GM10266 (cell line): Measurements from ENCODE around the gene PPDPF.

ENCODE experiments used
- DNase-seq: peaks from one replicate; pipeline ENCODE4 v3.0.0; 2012; ENCODE audit errors: extremely low spot score
- TF ChIP-seq, protein P1 (sequence below): IDR thresholded peaks from 2 replicates; pipeline ENCODE4 v1.5.1; 2012; ENCODE audit warnings: mild to moderate bottlenecking, low read depth; ENCODE audit not compliant: control insufficient read depth, insufficient read depth; ENCODE audit errors: missing control alignments

Gene PPDPF

GRCh38 chr20:63483834-63484233 lies 36.7 kb upstream of the PPDPF start:
- TF ChIP-seq, protein P1, sequence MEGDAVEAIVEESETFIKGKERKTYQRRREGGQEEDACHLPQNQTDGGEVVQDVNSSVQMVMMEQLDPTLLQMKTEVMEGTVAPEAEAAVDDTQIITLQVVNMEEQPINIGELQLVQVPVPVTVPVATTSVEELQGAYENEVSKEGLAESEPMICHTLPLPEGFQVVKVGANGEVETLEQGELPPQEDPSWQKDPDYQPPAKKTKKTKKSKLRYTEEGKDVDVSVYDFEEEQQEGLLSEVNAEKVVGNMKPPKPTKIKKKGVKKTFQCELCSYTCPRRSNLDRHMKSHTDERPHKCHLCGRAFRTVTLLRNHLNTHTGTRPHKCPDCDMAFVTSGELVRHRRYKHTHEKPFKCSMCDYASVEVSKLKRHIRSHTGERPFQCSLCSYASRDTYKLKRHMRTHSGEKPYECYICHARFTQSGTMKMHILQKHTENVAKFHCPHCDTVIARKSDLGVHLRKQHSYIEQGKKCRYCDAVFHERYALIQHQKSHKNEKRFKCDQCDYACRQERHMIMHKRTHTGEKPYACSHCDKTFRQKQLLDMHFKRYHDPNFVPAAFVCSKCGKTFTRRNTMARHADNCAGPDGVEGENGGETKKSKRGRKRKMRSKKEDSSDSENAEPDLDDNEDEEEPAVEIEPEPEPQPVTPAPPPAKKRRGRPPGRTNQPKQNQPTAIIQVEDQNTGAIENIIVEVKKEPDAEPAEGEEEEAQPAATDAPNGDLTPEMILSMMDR = peak; percentile 34
- no peak for DNase-seq

DNA sequence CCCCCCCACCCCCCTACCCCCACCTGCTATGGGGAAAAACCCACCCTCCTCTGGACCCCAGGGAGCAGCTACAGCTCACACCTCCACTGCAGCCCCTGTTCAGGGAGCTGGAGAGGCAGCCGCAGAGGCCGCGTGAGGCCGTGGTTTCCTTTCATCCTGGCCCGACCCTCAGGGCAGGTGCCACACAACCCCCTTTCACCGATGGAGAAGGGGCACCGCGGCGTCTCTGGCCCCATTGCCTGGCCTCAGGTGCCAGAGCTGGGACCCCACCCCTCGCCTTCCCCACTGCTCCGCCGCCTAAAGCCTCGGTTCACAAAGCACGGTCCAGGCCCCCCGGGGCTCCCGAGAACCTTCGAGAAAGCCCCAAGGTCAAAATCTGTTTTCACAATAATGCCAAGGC lies 36.3 kb upstream of the PPDPF start:
- TF ChIP-seq, protein P1 = no peak
- no peak for DNase-seq

GRCh38 chr20:63484651-63485403 lies 35.7 kb upstream of the PPDPF start:
- no peak for DNase-seq
- TF ChIP-seq, protein P1 = no peak

- TF ChIP-seq, protein P1 = no peak
- no peak for DNase-seq
These were observed 34.2 kb upstream of the PPDPF start for GRCh38 chr20:63486300-63486855.

GRCh38 chr20:63487116-63487764 lies 33.3 kb upstream of the PPDPF start:
- TF ChIP-seq, protein P1 = no peak

GRCh38 chr20:63487781-63488241 lies 32.8 kb upstream of the PPDPF start:
- no peak for DNase-seq
- TF ChIP-seq, protein P1 = no peak

More at GRCh38 chr20:63487116-63487764, 33.3 kb upstream of the PPDPF start:
- DNase-seq = no peak
